Small intestine (tissue), 7 donors: ENCODE data around the gene CNMD. TPM values are rescaled to one million over a fixed set of nuclear protein-coding genes. Genes with fewer than 3 reads are reported as not detected.
"Not testable (repeated sequence)": the region's sequence is repeated elsewhere in the genome, so short reads cannot be mapped to it uniquely, and the experiment has no call there.

Source experiments
- DNase-seq, 2 donors: peaks; one replicate each; pipeline versions ENCODE4 v3.0.0 to v3.0.0-alpha.2; 2013
- FAIRE-seq: peaks from 2 replicates; lab custom pipeline; 2012; peaks lifted over from hg19 to GRCh38; lab: Jason Lieb, UNC
- H3K27ac ChIP-seq, 3 donors: one replicate each; pipeline ENCODE4 v1.5.1; 2013; ENCODE audit warnings: low read length in 2 of 3, mild to moderate bottlenecking in 2 of 3, control low read depth in 1 of 3, inconsistent platforms in 1 of 3, low read depth in 1 of 3, moderate library complexity in 1 of 3
- H3K27me3 ChIP-seq, 3 donors: one replicate each; pipeline ENCODE4 v1.6.1; 2013; ENCODE audit warnings: low read length in 3 of 3, inconsistent platforms in 1 of 3; ENCODE audit not compliant: control insufficient read depth in 3 of 3, insufficient read depth in 3 of 3
- H3K36me3 ChIP-seq, 3 donors: one replicate each; pipeline ENCODE4 v1.6.1; 2013; ENCODE audit warnings: low read length in 3 of 3, inconsistent platforms in 1 of 3, low read depth in 1 of 3, mild to moderate bottlenecking in 1 of 3, moderate library complexity in 1 of 3; ENCODE audit not compliant: control insufficient read depth in 3 of 3, insufficient read depth in 2 of 3
- H3K4me1 ChIP-seq, 3 donors: one replicate each; pipeline ENCODE4 v1.6.1; 2013; ENCODE audit warnings: low read length in 2 of 3, inconsistent platforms in 1 of 3, low read depth in 1 of 3, mild to moderate bottlenecking in 1 of 3, moderate library complexity in 1 of 3; ENCODE audit not compliant: control insufficient read depth in 3 of 3, insufficient read depth in 2 of 3
- H3K4me3 ChIP-seq, 3 donors: one replicate each; pipeline ENCODE4 v1.5.1; 2013; ENCODE audit warnings: low read length in 3 of 3, control low read depth in 1 of 3, inconsistent platforms in 1 of 3, low read depth in 1 of 3, mild to moderate bottlenecking in 1 of 3, moderate library complexity in 1 of 3
- H3K9me3 ChIP-seq, 2 donors: one replicate each; pipeline ENCODE4 v1.6.1; 2013; ENCODE audit warnings: low read depth in 1 of 2, low read length in 1 of 2; ENCODE audit not compliant: control insufficient read depth in 2 of 2, insufficient read depth in 1 of 2
- WGBS, 3 donors: extraction: QIAGEN DNeasy Blood & Tissue Kit; methylation state at CpG; one replicate each; pipeline ENCODE4 v1.1.7; 2013; 5-methylcytosine and 5-hydroxymethylcytosine counted together
- polyA plus RNA-seq, 4 donors: library from polyadenylated mRNA; stranded (reverse) in 3 of 4; unstranded in 1 of 4; fragments of 200-250 nt in 3 of 4; fragments of 120-200 nt in 1 of 4; gene quantifications; one replicate each; pipeline versions ENCODE4 v1.2.1 to v1.2.3, GENCODE V29; 2013
- donor health status: healthy with polysubstance abuse.
- donor health status: control.
- donor health status: control.
- donor health status: Bipolar disorder and iron deficiency.
- donor health status: healthy.

Gene CNMD
- polyA plus RNA-seq, 4 donors: 0.04 to 0.18 TPM; not detected in 2

- H3K4me1 ChIP-seq, H3K4me3 ChIP-seq, H3K9me3 ChIP-seq, H3K36me3 ChIP-seq, H3K27me3 ChIP-seq, H3K27ac ChIP-seq, FAIRE-seq, DNase-seq: not testable (repeated sequence)
- WGBS, 3 donors: 84 to 93% (median 90%) methylated on average over 2 of the region's 2 CpGs
Measured at GRCh38 chr13:52721356-52721755, 18.3 kb downstream of the CNMD start.

DNA sequence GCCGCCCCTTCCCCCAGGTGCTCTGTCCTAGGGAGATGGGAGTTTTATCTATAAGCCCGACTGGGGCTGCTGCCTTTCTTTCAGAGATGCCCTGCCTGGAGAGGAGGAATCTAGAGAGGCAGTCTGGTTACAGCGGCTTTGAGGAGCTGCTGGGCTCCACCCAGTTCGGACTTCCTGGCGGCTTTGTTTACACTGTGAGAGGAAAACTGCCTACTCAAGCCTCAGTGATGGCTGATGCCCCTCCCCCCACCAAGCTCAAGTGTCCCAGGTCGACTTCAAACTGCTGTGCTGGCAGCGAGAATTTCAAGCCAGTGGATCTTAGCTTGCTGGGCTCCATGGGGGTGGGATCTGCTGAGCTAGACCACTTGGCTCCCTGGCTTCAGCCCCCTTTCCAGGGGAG lies 18.7 kb downstream of the CNMD start:
- not testable (repeated sequence) for FAIRE-seq, H3K4me3 ChIP-seq

DNA sequence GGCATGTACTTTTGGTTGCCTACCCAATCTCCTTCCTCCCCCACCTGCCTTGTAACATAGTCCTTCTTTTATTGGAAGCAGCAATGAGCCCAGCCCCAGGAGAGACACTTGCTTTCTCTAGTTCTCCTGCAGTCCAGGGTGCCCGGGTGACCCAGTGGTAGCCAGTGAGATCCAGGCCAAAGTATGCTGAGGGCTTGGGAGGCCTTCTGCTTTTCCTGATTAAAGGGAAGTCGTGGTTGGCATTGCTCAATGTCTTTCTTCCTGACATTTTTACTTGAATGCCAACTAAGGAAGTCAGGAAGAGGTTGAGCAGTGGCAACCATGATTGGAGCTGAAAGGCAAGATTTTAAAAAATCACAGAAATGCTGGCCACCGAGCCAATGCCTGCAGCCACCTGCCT lies 25.7 kb downstream of the CNMD start:
- Histone ChIP-seq H3K27ac (no peak overlapping the region), H3K4me1 (no peaks in the 10 kb centered on the region), H3K9me3 (no peaks in the 10 kb centered on the region), H3K4me3 (no peak overlapping the region), H3K27me3 (no peaks in the 10 kb centered on the region), H3K36me3 (no peaks in the 10 kb centered on the region)
- no peak for DNase-seq
- FAIRE-seq: no peak
- 59 to 66% (median 59%) methylated on average over 3 of the region's 3 CpGs for WGBS, 3 donors

More for the DNA sequence above, 18.7 kb downstream of the CNMD start:
- not testable (repeated sequence) for H3K36me3 ChIP-seq, H3K27ac ChIP-seq, DNase-seq, H3K4me1 ChIP-seq, H3K27me3 ChIP-seq, H3K9me3 ChIP-seq
- 60 to 69% (median 61%) methylated on average over 7 of the region's 7 CpGs for WGBS, 3 donors

- FAIRE-seq (no peak), DNase-seq (no peak)
- H3K36me3 ChIP-seq: no peaks in the 10 kb centered on the region
- H3K4me3 ChIP-seq: no peak overlapping the region
- no peaks in the 10 kb centered on the region for H3K4me1 ChIP-seq
- H3K9me3 ChIP-seq: no peaks in the 10 kb centered on the region
- no peak overlapping the region for H3K27ac ChIP-seq
- WGBS, 3 donors: 79 to 89% (median 80%) methylated on average over 3 of the region's 3 CpGs
- H3K27me3 ChIP-seq: no peaks in the 10 kb centered on the region
Measured at GRCh38 chr13:52712385-52712784, 27.2 kb downstream of the CNMD start.

DNA sequence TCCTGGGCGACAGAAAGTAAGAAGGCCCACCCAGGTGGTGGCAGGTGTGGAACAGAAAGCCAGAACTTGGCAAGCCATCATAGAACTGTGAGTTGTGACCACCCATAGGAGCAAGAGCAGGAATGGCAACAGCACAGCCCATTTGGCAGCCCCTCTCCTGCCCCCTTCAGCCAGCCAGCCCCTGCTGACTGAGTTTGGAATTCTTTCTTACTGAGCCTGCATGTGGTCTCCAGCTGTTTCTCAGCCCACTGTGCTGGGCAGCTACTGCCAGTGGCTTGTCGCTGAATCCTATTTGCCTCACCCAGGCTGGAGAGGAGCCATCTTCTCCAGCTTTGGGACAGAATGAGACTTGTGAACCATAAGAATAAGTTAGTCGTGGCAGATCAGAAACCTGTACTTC lies 28.3 kb downstream of the CNMD start:
- no peak overlapping the region for H3K4me3 ChIP-seq
- no peak overlapping the region for H3K27ac ChIP-seq
- WGBS, 3 donors: 76 to 91% (median 79%) methylated on average over 3 of the region's 3 CpGs
- no peaks in the 10 kb centered on the region for H3K36me3 ChIP-seq
- no peak for DNase-seq
- no peaks in the 10 kb centered on the region for H3K9me3 ChIP-seq
- FAIRE-seq: no peak
- no peaks in the 10 kb centered on the region for H3K4me1 ChIP-seq
- no peaks in the 10 kb centered on the region for H3K27me3 ChIP-seq

- not testable (repeated sequence) for H3K36me3 ChIP-seq, H3K27me3 ChIP-seq, H3K9me3 ChIP-seq, H3K4me3 ChIP-seq, DNase-seq, H3K27ac ChIP-seq, H3K4me1 ChIP-seq, FAIRE-seq
- WGBS, 3 donors: 55 to 77% (median 65%) methylated on average over 12 of the region's 12 CpGs
Measured at GRCh38 chr13:52708266-52708665, 31.4 kb downstream of the CNMD start.

DNA sequence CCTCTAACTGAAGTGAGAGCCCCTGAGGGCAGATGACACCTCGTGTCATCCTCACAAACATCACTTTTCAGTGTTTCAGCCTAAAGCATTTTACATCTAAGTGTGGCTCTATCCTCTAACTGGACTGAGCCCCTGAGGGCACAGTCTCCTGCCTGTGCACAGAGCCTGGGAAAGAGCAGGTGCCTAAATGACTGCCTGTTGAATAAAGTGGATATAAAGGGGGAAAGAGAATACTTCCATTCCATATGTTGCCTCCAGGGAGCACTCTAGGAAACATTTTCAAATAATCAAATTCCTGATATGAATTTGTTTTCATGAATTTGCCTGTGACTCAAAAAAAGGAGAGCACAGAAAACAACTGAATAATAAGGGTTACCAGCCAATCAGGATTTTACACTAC lies 32.2 kb downstream of the CNMD start:
- DNase-seq (no peak), FAIRE-seq (no peak)
- Histone ChIP-seq H3K27me3 (no peaks in the 10 kb centered on the region), H3K27ac (no peak overlapping the region), H3K9me3 (no peaks in the 10 kb centered on the region), H3K4me1 (no peaks in the 10 kb centered on the region), H3K4me3 (no peak overlapping the region), H3K36me3 (peaks cover 0 to 2% (median 0%) of the 10 kb centered on the region in 3 donors)
- WGBS, 3 donors: 57 to 80% (median 77%) methylated on average over 1 of the region's 1 CpG

DNA sequence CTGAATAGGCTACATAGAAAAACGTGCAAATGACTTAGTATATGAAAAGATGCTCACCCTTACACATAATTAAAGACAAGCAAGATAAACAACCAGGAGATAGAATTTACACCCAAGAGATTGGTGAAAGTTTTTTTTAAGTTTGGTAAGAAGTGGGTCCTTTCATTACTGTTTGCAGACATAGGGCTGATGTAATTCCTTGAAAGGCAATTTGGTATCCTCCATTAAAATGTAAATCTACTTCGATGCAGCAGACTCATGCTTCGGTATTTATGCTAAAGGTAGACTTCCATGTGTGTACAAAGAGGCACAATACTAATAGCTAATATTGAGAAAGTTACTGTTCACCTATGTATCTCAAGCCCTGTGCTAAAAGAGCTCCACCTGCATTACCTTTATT lies 33.5 kb downstream of the CNMD start:
- Histone ChIP-seq H3K9me3 (no peaks in the 10 kb centered on the region), H3K4me1 (no peaks in the 10 kb centered on the region), H3K27me3 (no peaks in the 10 kb centered on the region), H3K36me3 (peaks cover 0 to 2% (median 0%) of the 10 kb centered on the region in 3 donors), H3K4me3 (no peak overlapping the region), H3K27ac (no peak overlapping the region)
- 64 to 81% (median 73%) methylated on average over 3 of the region's 3 CpGs for WGBS, 3 donors
- FAIRE-seq (no peak), DNase-seq (no peak)

GRCh38 chr13:52703482-52703881 lies 36.1 kb downstream of the CNMD start:
- Histone ChIP-seq H3K27ac (no peak overlapping the region), H3K4me1 (no peaks in the 10 kb centered on the region), H3K27me3 (no peaks in the 10 kb centered on the region), H3K36me3 (peaks cover 0 to 2% (median 0%) of the 10 kb centered on the region in 3 donors), H3K9me3 (no peaks in the 10 kb centered on the region), H3K4me3 (no peak overlapping the region)
- WGBS, 3 donors: 72 to 81% (median 80%) methylated on average over 6 of the region's 6 CpGs
- no peak for FAIRE-seq
- no peak for DNase-seq
